Fibroblast of the aortic adventitia (primary cell): Measurements from ENCODE around the gene FAM171A2. TPM values are rescaled to one million over a fixed set of nuclear protein-coding genes. Genes with fewer than 3 reads are reported as not detected.

Source experiments
- DNase-seq: peaks from one replicate; pipeline ENCODE4 v3.0.0-alpha.2; 2010; ENCODE audit warnings: low read depth
- H3K4me3 ChIP-seq: 2 replicates; pipeline ENCODE4 v1.5.1; 2011; ENCODE audit warnings: low read depth, mild to moderate bottlenecking, control low read depth, low read length, moderate library complexity
- CTCF ChIP-seq: IDR thresholded peaks from 2 replicates; pipeline ENCODE4 v1.5.1; 2011; ENCODE audit warnings: mild to moderate bottlenecking, low read length, control low read depth, inconsistent platforms; ENCODE audit not compliant: insufficient read depth
- total RNA-seq: library from RNA; depleted of rRNA; stranded (reverse); fragments of >200 nt; gene quantifications from 2 replicates; pipeline ENCODE4 v1.2.3, GENCODE V29; 2012; ENCODE audit warnings: low replicate concordance

FAM171A2 gene
- total RNA-seq, 1 donor = 3.1 TPM

GRCh38 chr17:44387804-44388203 lies 24.2 kb upstream of the FAM171A2 start:
- no peak overlapping the region for H3K4me3 ChIP-seq
- no peak for TF ChIP-seq CTCF
- DNase-seq = no peak

- H3K4me3 ChIP-seq = no peak overlapping the region
- no peak for DNase-seq
- TF ChIP-seq CTCF = no peak
These were observed 22.5 kb upstream of the FAM171A2 start for GRCh38 chr17:44386182-44386525.

GRCh38 chr17:44385287-44386181 lies 21.9 kb upstream of the FAM171A2 start:
- peak; percentile 51 for DNase-seq
- TF ChIP-seq CTCF = peak; percentile 15
- peak overlapping the region; percentile 64 for H3K4me3 ChIP-seq

- DNase-seq = no peak
- H3K4me3 ChIP-seq = peak overlapping the region; percentile 64
- no peak for TF ChIP-seq CTCF
These were observed 21.2 kb upstream of the FAM171A2 start for GRCh38 chr17:44384823-44385286.

GRCh38 chr17:44384281-44384822 lies 20.7 kb upstream of the FAM171A2 start:
- TF ChIP-seq CTCF = no peak
- no peak overlapping the region for H3K4me3 ChIP-seq
- DNase-seq = no peak

GRCh38 chr17:44383861-44384260 lies 20.2 kb upstream of the FAM171A2 start:
- no peak for TF ChIP-seq CTCF
- no peak overlapping the region for H3K4me3 ChIP-seq
- no peak for DNase-seq
